HG02588 (cell line): ENCODE results near the gene MRPL28.

ENCODE experiments used
- ATAC-seq: cut with Tn5 transposase; IDR thresholded peaks from one replicate; pipeline ENCODE4 v1.9.1; 2021; ENCODE audit warnings: mild to moderate bottlenecking, moderate library complexity; ENCODE audit not compliant: unreplicated experiment

Gene MRPL28

GRCh38 chr16:318628-319027, 51.7 kb downstream of the MRPL28 start:
- ATAC-seq: no peak

- ATAC-seq: no peak
Measured at GRCh38 chr16:317583-317982, 52.8 kb downstream of the MRPL28 start.
